HEK293 (cell line): ENCODE results near the gene PIK3IP1.

Experiments used
- BCL11B ChIP-seq: fragments of 450-650 bp; formaldehyde crosslinking; IDR thresholded peaks from 2 replicates; pipeline ENCODE4 v1.5.1; 2016; ENCODE audit warnings: low read depth, missing biosample characterization, missing genetic modification characterization
- EGR2 ChIP-seq: fragments of 450-650 bp; formaldehyde crosslinking; IDR thresholded peaks from 2 replicates; pipeline ENCODE4 v1.5.1; 2016; ENCODE audit warnings: low read depth, missing biosample characterization, missing genetic modification characterization
- GLIS1 ChIP-seq: fragments of 450-650 bp; formaldehyde crosslinking; IDR thresholded peaks from 2 replicates; pipeline ENCODE4 v1.5.1; 2016; ENCODE audit warnings: missing biosample characterization, missing genetic modification characterization
- GLIS2 ChIP-seq: fragments of 450-650 bp; formaldehyde crosslinking; IDR thresholded peaks from 2 replicates; pipeline ENCODE4 v1.5.1; 2016; ENCODE audit warnings: missing biosample characterization, missing genetic modification characterization
- IKZF3 ChIP-seq: fragments of 450-650 bp; IDR thresholded peaks from 2 replicates; pipeline ENCODE4 v1.5.0; 2018; ENCODE audit warnings: missing biosample characterization, mild to moderate bottlenecking, missing genetic modification characterization, moderate library complexity
- SP2 ChIP-seq: fragments of 450-650 bp; formaldehyde crosslinking; IDR thresholded peaks from 2 replicates; pipeline ENCODE4 v1.5.1; 2016; ENCODE audit warnings: missing biosample characterization, missing genetic modification characterization
- ZBTB20 ChIP-seq: fragments of 450-650 bp; formaldehyde crosslinking; IDR thresholded peaks from 2 replicates; pipeline ENCODE4 v1.5.1; 2016; ENCODE audit warnings: missing biosample characterization, missing genetic modification characterization
- ZNF10 ChIP-seq: fragments of 450-650 bp; formaldehyde crosslinking; IDR thresholded peaks from 2 replicates; pipeline ENCODE4 v1.5.1; 2017; ENCODE audit warnings: missing biosample characterization, missing genetic modification characterization
- ZNF341 ChIP-seq: fragments of 450-650 bp; formaldehyde crosslinking; IDR thresholded peaks from 2 replicates; pipeline ENCODE4; 2016; ENCODE audit warnings: low read depth, missing biosample characterization, missing genetic modification characterization
- ZNF350 ChIP-seq: fragments of 450-650 bp; formaldehyde crosslinking; IDR thresholded peaks from 2 replicates; pipeline ENCODE4 v1.5.0; 2017; ENCODE audit warnings: missing biosample characterization, mild to moderate bottlenecking, missing genetic modification characterization
- ZNF561 ChIP-seq: fragments of 450-650 bp; IDR thresholded peaks from 2 replicates; pipeline ENCODE4 v1.5.1; 2018; ENCODE audit warnings: missing biosample characterization, missing genetic modification characterization, borderline replicate concordance
- ZNF585B ChIP-seq: fragments of 450-650 bp; formaldehyde crosslinking; IDR thresholded peaks from 2 replicates; pipeline ENCODE4 v1.5.1; 2016; ENCODE audit warnings: missing biosample characterization, missing genetic modification characterization
- ZNF626 ChIP-seq: fragments of 450-650 bp; sonication (Bioruptor Pico); formaldehyde crosslinking; IDR thresholded peaks from 2 replicates; pipeline ENCODE4 v1.5.1; 2018; ENCODE audit warnings: missing biosample characterization, missing genetic modification characterization, inconsistent platforms
- ZNF654 ChIP-seq: fragments of 450-650 bp; formaldehyde crosslinking; IDR thresholded peaks from 2 replicates; pipeline ENCODE4 v1.5.1; 2016; ENCODE audit warnings: low read depth, missing biosample characterization, missing genetic modification characterization
- ZNF747 ChIP-seq: fragments of 450-650 bp; formaldehyde crosslinking; IDR thresholded peaks from 2 replicates; pipeline ENCODE4 v1.5.1; 2016; ENCODE audit warnings: missing biosample characterization, missing genetic modification characterization
- ZNF76 ChIP-seq: fragments of 450-650 bp; formaldehyde crosslinking; IDR thresholded peaks from 2 replicates; pipeline ENCODE4; 2016; ENCODE audit warnings: low read depth, missing biosample characterization, missing genetic modification characterization, borderline replicate concordance
- TF ChIP-seq, protein P1 (sequence below): fragments of 450-650 bp; formaldehyde crosslinking; IDR thresholded peaks from 2 replicates; pipeline ENCODE4 v1.5.1; 2016; ENCODE audit warnings: missing biosample characterization, missing genetic modification characterization
- TF ChIP-seq, protein P2 (sequence below): fragments of 450-650 bp; formaldehyde crosslinking; IDR thresholded peaks from 2 replicates; pipeline ENCODE4 v1.5.1; 2016; ENCODE audit warnings: missing biosample characterization, missing genetic modification characterization
- TF ChIP-seq, protein P3 (sequence below): fragments of 450-650 bp; formaldehyde crosslinking; IDR thresholded peaks from 2 replicates; pipeline ENCODE4 v1.5.0; 2017; ENCODE audit warnings: missing biosample characterization, missing genetic modification characterization, borderline replicate concordance
- TF ChIP-seq, protein P4 (sequence below): fragments of 450-650 bp; formaldehyde crosslinking; IDR thresholded peaks from 2 replicates; pipeline ENCODE4 v1.5.1; 2016; ENCODE audit warnings: missing biosample characterization, missing genetic modification characterization
- TF ChIP-seq, protein P5 (sequence below): fragments of 450-650 bp; formaldehyde crosslinking; IDR thresholded peaks from 2 replicates; pipeline ENCODE4 v1.5.1; 2016; ENCODE audit warnings: missing biosample characterization, missing genetic modification characterization, borderline replicate concordance
- TF ChIP-seq, protein P6 (sequence below): fragments of 450-650 bp; IDR thresholded peaks from 2 replicates; pipeline ENCODE4 v1.5.1; 2018; ENCODE audit warnings: missing biosample characterization, mild to moderate bottlenecking, missing genetic modification characterization
- TF ChIP-seq, protein P7 (sequence below): fragments of 450-650 bp; formaldehyde crosslinking; optimal IDR thresholded peaks from 2 replicates; pipeline ENCODE3; 2016; ENCODE audit warnings: missing biosample characterization, mild to moderate bottlenecking, missing genetic modification characterization

PIK3IP1 gene

DNA sequence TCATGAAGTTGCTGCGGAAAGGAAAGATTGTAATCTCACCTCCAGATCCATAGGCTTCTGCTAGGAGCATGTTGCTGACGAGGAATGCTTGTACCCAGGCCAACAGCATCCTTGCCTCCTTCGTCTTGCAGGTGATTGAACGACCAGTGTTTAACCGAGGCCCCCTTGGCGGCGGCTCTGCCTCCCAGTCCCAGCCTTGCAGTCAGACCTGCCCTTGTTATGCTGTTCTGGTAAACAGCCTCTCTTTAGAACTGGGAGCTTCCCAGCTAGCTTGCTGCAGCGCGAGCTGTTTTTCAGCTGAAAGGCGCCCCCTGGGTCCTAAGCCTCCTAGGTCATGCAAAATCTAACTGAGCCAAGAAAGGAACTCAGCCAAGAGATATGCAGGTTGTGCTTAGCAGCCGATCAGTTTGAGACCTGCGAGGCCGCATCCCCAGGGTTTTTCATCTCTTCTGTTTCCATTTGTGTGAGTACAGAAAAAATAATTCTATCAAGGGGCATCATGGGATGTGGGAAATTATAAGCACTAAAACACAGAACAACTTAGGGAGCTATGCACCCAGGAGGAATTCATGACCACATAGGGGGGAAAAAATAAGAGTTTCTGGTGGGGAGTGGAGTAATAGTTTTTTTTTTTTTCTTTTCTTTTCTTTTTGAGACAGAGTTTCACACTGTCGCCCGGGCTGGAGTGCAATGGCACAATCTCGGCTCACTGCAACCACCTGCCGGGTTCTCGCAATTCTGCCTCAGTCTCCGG lies at the start of gene PIK3IP1 (continued):
- TF ChIP-seq ZNF626 (tag by site-specific recombination) (no peak), EGR2 (tag by site-specific recombination) (no peak), SP2 (tag by site-specific recombination) (peak; percentile 33), ZNF585B (no peak), ZNF341 (tag by site-specific recombination) (peak; percentile 97), GLIS2 (tag by site-specific recombination) (peak; percentile 55; the same call in 1 of the 2 replicates), ZNF747 (tag by site-specific recombination) (no peak), BCL11B (tag by site-specific recombination) (no peak), ZBTB20 (tag by site-specific recombination) (peak; percentile 82), ZNF10 (tag by site-specific recombination) (no peak), ZNF654 (tag by site-specific recombination) (no peak), ZNF350 (tag by site-specific recombination) (no peak), IKZF3 (tag by site-specific recombination) (peak; percentile 87), ZNF76 (tag by site-specific recombination) (peak; percentile 59; the same call in 1 of the 2 replicates), GLIS1 (peak; percentile 53), ZNF561 (peak; percentile 80; the same call in 1 of the 2 replicates)
- TF ChIP-seq, protein P1, sequence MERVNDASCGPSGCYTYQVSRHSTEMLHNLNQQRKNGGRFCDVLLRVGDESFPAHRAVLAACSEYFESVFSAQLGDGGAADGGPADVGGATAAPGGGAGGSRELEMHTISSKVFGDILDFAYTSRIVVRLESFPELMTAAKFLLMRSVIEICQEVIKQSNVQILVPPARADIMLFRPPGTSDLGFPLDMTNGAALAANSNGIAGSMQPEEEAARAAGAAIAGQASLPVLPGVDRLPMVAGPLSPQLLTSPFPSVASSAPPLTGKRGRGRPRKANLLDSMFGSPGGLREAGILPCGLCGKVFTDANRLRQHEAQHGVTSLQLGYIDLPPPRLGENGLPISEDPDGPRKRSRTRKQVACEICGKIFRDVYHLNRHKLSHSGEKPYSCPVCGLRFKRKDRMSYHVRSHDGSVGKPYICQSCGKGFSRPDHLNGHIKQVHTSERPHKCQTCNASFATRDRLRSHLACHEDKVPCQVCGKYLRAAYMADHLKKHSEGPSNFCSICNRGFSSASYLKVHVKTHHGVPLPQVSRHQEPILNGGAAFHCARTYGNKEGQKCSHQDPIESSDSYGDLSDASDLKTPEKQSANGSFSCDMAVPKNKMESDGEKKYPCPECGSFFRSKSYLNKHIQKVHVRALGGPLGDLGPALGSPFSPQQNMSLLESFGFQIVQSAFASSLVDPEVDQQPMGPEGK: peak; percentile 69
- TF ChIP-seq, protein P2, sequence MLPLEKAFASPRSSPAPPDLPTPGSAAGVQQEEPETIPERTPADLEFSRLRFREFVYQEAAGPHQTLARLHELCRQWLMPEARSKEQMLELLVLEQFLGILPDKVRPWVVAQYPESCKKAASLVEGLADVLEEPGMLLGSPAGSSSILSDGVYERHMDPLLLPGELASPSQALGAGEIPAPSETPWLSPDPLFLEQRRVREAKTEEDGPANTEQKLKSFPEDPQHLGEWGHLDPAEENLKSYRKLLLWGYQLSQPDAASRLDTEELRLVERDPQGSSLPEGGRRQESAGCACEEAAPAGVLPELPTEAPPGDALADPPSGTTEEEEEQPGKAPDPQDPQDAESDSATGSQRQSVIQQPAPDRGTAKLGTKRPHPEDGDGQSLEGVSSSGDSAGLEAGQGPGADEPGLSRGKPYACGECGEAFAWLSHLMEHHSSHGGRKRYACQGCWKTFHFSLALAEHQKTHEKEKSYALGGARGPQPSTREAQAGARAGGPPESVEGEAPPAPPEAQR (tag by site-specific recombination): no peak
- TF ChIP-seq, protein P3, sequence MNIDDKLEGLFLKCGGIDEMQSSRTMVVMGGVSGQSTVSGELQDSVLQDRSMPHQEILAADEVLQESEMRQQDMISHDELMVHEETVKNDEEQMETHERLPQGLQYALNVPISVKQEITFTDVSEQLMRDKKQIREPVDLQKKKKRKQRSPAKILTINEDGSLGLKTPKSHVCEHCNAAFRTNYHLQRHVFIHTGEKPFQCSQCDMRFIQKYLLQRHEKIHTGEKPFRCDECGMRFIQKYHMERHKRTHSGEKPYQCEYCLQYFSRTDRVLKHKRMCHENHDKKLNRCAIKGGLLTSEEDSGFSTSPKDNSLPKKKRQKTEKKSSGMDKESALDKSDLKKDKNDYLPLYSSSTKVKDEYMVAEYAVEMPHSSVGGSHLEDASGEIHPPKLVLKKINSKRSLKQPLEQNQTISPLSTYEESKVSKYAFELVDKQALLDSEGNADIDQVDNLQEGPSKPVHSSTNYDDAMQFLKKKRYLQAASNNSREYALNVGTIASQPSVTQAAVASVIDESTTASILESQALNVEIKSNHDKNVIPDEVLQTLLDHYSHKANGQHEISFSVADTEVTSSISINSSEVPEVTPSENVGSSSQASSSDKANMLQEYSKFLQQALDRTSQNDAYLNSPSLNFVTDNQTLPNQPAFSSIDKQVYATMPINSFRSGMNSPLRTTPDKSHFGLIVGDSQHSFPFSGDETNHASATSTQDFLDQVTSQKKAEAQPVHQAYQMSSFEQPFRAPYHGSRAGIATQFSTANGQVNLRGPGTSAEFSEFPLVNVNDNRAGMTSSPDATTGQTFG (tag by site-specific recombination): no peak
- TF ChIP-seq, protein P4, sequence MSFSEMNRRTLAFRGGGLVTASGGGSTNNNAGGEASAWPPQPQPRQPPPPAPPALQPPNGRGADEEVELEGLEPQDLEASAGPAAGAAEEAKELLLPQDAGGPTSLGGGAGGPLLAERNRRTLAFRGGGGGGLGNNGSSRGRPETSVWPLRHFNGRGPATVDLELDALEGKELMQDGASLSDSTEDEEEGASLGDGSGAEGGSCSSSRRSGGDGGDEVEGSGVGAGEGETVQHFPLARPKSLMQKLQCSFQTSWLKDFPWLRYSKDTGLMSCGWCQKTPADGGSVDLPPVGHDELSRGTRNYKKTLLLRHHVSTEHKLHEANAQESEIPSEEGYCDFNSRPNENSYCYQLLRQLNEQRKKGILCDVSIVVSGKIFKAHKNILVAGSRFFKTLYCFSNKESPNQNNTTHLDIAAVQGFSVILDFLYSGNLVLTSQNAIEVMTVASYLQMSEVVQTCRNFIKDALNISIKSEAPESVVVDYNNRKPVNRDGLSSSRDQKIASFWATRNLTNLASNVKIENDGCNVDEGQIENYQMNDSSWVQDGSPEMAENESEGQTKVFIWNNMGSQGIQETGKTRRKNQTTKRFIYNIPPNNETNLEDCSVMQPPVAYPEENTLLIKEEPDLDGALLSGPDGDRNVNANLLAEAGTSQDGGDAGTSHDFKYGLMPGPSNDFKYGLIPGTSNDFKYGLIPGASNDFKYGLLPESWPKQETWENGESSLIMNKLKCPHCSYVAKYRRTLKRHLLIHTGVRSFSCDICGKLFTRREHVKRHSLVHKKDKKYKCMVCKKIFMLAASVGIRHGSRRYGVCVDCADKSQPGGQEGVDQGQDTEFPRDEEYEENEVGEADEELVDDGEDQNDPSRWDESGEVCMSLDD: no peak
- TF ChIP-seq, protein P5, sequence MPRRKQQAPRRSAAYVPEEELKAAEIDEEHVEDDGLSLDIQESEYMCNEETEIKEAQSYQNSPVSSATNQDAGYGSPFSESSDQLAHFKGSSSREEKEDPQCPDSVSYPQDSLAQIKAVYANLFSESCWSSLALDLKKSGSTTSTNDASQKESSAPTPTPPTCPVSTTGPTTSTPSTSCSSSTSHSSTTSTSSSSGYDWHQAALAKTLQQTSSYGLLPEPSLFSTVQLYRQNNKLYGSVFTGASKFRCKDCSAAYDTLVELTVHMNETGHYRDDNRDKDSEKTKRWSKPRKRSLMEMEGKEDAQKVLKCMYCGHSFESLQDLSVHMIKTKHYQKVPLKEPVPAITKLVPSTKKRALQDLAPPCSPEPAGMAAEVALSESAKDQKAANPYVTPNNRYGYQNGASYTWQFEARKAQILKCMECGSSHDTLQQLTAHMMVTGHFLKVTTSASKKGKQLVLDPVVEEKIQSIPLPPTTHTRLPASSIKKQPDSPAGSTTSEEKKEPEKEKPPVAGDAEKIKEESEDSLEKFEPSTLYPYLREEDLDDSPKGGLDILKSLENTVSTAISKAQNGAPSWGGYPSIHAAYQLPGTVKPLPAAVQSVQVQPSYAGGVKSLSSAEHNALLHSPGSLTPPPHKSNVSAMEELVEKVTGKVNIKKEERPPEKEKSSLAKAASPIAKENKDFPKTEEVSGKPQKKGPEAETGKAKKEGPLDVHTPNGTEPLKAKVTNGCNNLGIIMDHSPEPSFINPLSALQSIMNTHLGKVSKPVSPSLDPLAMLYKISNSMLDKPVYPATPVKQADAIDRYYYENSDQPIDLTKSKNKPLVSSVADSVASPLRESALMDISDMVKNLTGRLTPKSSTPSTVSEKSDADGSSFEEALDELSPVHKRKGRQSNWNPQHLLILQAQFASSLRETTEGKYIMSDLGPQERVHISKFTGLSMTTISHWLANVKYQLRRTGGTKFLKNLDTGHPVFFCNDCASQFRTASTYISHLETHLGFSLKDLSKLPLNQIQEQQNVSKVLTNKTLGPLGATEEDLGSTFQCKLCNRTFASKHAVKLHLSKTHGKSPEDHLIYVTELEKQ (tag by site-specific recombination): no peak
- TF ChIP-seq, protein P6, sequence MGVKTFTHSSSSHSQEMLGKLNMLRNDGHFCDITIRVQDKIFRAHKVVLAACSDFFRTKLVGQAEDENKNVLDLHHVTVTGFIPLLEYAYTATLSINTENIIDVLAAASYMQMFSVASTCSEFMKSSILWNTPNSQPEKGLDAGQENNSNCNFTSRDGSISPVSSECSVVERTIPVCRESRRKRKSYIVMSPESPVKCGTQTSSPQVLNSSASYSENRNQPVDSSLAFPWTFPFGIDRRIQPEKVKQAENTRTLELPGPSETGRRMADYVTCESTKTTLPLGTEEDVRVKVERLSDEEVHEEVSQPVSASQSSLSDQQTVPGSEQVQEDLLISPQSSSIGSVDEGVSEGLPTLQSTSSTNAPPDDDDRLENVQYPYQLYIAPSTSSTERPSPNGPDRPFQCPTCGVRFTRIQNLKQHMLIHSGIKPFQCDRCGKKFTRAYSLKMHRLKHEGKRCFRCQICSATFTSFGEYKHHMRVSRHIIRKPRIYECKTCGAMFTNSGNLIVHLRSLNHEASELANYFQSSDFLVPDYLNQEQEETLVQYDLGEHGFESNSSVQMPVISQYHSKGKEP: peak; percentile 88
- TF ChIP-seq, protein P7, sequence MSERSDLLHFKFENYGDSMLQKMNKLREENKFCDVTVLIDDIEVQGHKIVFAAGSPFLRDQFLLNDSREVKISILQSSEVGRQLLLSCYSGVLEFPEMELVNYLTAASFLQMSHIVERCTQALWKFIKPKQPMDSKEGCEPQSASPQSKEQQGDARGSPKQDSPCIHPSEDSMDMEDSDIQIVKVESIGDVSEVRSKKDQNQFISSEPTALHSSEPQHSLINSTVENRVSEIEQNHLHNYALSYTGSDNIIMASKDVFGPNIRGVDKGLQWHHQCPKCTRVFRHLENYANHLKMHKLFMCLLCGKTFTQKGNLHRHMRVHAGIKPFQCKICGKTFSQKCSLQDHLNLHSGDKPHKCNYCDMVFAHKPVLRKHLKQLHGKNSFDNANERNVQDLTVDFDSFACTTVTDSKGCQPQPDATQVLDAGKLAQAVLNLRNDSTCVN (tag by site-specific recombination): peak; percentile 17
